K562 (cell line): Measurements from ENCODE around the gene CAPS. TPM values are rescaled to one million over a fixed set of nuclear protein-coding genes. Genes with fewer than 3 reads are reported as not detected.

Experiments used
- ARID1B ChIP-seq: fragments of 450-650 bp; IDR thresholded peaks from 2 replicates; pipeline ENCODE4 v1.6.1; 2016; ENCODE audit warnings: antibody characterized with exemption, mild to moderate bottlenecking, inconsistent platforms
- CBX3 ChIP-seq, 2 experiments: IDR thresholded peaks; 1 replicate in 1 of 2; 2 replicates in 1 of 2; pipeline ENCODE4 v1.6.1; 2012; ENCODE audit warnings: inconsistent platforms in 2 of 2, low read length in 2 of 2, borderline replicate concordance in 1 of 2, control low read depth in 1 of 2
- CCAR2 ChIP-seq: fragments of 200-400 bp; formaldehyde crosslinking; IDR thresholded peaks from 2 replicates; pipeline ENCODE4 v1.6.1; 2017; ENCODE audit warnings: mild to moderate bottlenecking, low read depth, low read length
- CREM ChIP-seq: IDR thresholded peaks from 2 replicates; pipeline ENCODE4 v1.6.1; 2014; ENCODE audit warnings: antibody characterized with exemption, low read depth
- DDX20 ChIP-seq: fragments of 450-650 bp; IDR thresholded peaks from 2 replicates; pipeline ENCODE4 v1.6.1; 2016; ENCODE audit warnings: missing genetic modification characterization, low read depth, mild to moderate bottlenecking, missing compliant biosample characterization, moderate library complexity
- EGR1 ChIP-seq: fragments of 450-650 bp; conservative IDR thresholded peaks from 2 replicates; pipeline ENCODE4 v1.6.1; 2017; ENCODE audit warnings: mild to moderate bottlenecking
- FIP1L1 ChIP-seq: fragments of 200-400 bp; formaldehyde crosslinking; IDR thresholded peaks from 2 replicates; pipeline ENCODE4 v1.6.1; 2018; ENCODE audit warnings: mild to moderate bottlenecking, low read depth, low read length; ENCODE audit not compliant: poor library complexity, severe bottlenecking
- HMGXB4 ChIP-seq: sonication (generic); formaldehyde crosslinking; IDR thresholded peaks from 2 replicates; pipeline ENCODE4 v1.8.1; 2023; ENCODE audit warnings: mild to moderate bottlenecking, missing genetic modification reagents
- KAT8 ChIP-seq: fragments of 450-650 bp; IDR thresholded peaks from 2 replicates; pipeline ENCODE4 v1.6.1; 2016; ENCODE audit warnings: low read depth, mild to moderate bottlenecking
- NFATC3 ChIP-seq: fragments of 450-650 bp; IDR thresholded peaks from 2 replicates; pipeline ENCODE4 v1.6.1; 2017; ENCODE audit warnings: mild to moderate bottlenecking
- RREB1 ChIP-seq: fragments of 250-450 bp; sonication (Bioruptor Pico); IDR thresholded peaks from 2 replicates; pipeline ENCODE4 v1.4.0; 2020
- SIN3B ChIP-seq: fragments of 450-650 bp; IDR thresholded peaks from 2 replicates; pipeline ENCODE4 v1.6.1; 2017; ENCODE audit warnings: low read depth, mild to moderate bottlenecking, moderate library complexity
- ZNF23 ChIP-seq: fragments of 250-450 bp; sonication (Bioruptor Pico); IDR thresholded peaks from 2 replicates; pipeline ENCODE4 v1.4.0; 2020; ENCODE audit warnings: mild to moderate bottlenecking
- ZNF408 ChIP-seq: fragments of 250-450 bp; sonication (Bioruptor Pico); IDR thresholded peaks from 2 replicates; pipeline ENCODE4 v1.4.0; 2020; ENCODE audit warnings: low read depth, mild to moderate bottlenecking, moderate library complexity
- ZNF764 ChIP-seq: fragments of 250-450 bp; sonication (Bioruptor Pico); IDR thresholded peaks from 2 replicates; pipeline ENCODE4 v1.4.0; 2020; ENCODE audit warnings: low read depth, mild to moderate bottlenecking, moderate library complexity
- polyA plus RNA-seq, 8 experiments: library from polyadenylated mRNA; depleted of rRNA in 4 of 8; stranded (reverse) in 5 of 8; unstranded in 3 of 8; fragments of >200 nt; fragmentation: Nextera tagmentation in 2 of 8; fragmentation: Illumina TruSeq in 1 of 8; extraction: Ambion mirVana in 2 of 8; extraction: Trizol in 1 of 8; gene quantifications; 2 replicates each; pipeline versions ENCODE4 v1.2.1 to v1.2.3, GENCODE V29; 2011 to 2014; ENCODE audit warnings: inconsistent platforms in 1 of 8, missing spikeins in 1 of 8
- total RNA-seq, 7 experiments: library from RNA; depleted of rRNA in 6 of 7; stranded (reverse); fragments of >200 nt in 6 of 7; fragmentation: Illumina TruSeq in 2 of 7; extraction: Trizol in 2 of 7; gene quantifications; 2 replicates each; pipeline versions ENCODE4 v1.2.1 to v1.2.3, GENCODE V29; 2011 to 2021; ENCODE audit warnings: low replicate concordance in 1 of 7

The CAPS gene
- total and polyA plus RNA-seq, 9 of the 15 experiments (the other 6 are each of a cell fraction or from before 2014, with no cell fraction given) = 0.15 to 4.0 (median 0.91) TPM

DNA sequence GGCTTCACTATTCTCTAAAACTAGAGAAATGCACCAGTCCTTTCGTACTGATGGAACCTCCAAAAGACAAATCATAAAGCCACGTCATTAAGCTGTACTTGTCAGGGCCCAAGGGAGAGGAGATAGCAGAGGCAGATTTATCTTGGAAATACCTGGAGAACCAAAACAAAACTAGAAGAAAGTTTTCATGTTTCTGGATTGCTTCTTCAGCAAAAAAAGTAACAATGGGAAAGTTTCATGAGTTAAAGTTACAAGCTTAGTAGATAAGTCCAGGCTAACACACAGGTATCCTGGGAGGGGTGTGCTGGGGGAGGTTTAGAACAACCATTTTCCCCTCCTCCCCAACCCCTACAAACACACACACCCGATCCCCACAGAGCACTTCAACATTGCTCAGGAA lies 42.3 kb downstream of the CAPS start (continued):
- no peak for TF ChIP-seq CCAR2
- no peak for TF ChIP-seq ZNF764 (CRISPR knock-in tag)
- no peak for TF ChIP-seq NFATC3
- TF ChIP-seq HMGXB4 (CRISPR knock-in tag) = no peak
- no peak for TF ChIP-seq EGR1
- peak; percentile 32; the same call in 1 of the 2 replicates for TF ChIP-seq CREM
- no peak for TF ChIP-seq KAT8
- no peak for TF ChIP-seq CBX3 (IDR thresholded peaks at IDR 0.05; ENCODE audit: borderline replicate concordance in 1 of 2, low read length in 2 of 2)
- no peak for TF ChIP-seq ZNF408 (CRISPR knock-in tag)
- no peak for TF ChIP-seq FIP1L1
- no peak for TF ChIP-seq SIN3B
- no peak for TF ChIP-seq DDX20 (tag)
- TF ChIP-seq RREB1 = no peak
- TF ChIP-seq ZNF23 (CRISPR knock-in tag) = no peak
- no peak for TF ChIP-seq ARID1B
